Epithelial cell of proximal tubule (primary cell): Measurements from ENCODE around the gene CADM3. TPM values are rescaled to one million over a fixed set of nuclear protein-coding genes. Genes with fewer than 3 reads are reported as not detected.

ENCODE experiments used
- DNase-seq: peaks from one replicate; pipeline ENCODE4 v3.0.0-alpha.2; 2011; ENCODE audit warnings: low read depth
- H3K4me3 ChIP-seq: 2 replicates; pipeline ENCODE4 v1.5.1; 2011; ENCODE audit warnings: low read depth, mild to moderate bottlenecking, low read length
- total RNA-seq: library from RNA; depleted of rRNA; stranded (reverse); fragments of >200 nt; gene quantifications from 2 replicates; pipeline ENCODE4 v1.2.3, GENCODE V29; 2015
- TF ChIP-seq, protein P1 (sequence below): conservative IDR thresholded peaks from 2 replicates; pipeline ENCODE4 v1.5.1; 2012; ENCODE audit warnings: low read depth, mild to moderate bottlenecking, low read length

Gene CADM3
- total RNA-seq, 1 donor from 2014 or later, result not detected

GRCh38 chr1:159205225-159205624 is 33.8 kb downstream of the CADM3 start:
- no peak for DNase-seq
- TF ChIP-seq, protein P1, sequence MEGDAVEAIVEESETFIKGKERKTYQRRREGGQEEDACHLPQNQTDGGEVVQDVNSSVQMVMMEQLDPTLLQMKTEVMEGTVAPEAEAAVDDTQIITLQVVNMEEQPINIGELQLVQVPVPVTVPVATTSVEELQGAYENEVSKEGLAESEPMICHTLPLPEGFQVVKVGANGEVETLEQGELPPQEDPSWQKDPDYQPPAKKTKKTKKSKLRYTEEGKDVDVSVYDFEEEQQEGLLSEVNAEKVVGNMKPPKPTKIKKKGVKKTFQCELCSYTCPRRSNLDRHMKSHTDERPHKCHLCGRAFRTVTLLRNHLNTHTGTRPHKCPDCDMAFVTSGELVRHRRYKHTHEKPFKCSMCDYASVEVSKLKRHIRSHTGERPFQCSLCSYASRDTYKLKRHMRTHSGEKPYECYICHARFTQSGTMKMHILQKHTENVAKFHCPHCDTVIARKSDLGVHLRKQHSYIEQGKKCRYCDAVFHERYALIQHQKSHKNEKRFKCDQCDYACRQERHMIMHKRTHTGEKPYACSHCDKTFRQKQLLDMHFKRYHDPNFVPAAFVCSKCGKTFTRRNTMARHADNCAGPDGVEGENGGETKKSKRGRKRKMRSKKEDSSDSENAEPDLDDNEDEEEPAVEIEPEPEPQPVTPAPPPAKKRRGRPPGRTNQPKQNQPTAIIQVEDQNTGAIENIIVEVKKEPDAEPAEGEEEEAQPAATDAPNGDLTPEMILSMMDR, result no peak
- no peak overlapping the region for H3K4me3 ChIP-seq

- TF ChIP-seq, protein P1, result no peak
- H3K4me3 ChIP-seq, result no peak overlapping the region
- DNase-seq, result no peak
These were observed 34.7 kb downstream of the CADM3 start for GRCh38 chr1:159206110-159206509.

DNA sequence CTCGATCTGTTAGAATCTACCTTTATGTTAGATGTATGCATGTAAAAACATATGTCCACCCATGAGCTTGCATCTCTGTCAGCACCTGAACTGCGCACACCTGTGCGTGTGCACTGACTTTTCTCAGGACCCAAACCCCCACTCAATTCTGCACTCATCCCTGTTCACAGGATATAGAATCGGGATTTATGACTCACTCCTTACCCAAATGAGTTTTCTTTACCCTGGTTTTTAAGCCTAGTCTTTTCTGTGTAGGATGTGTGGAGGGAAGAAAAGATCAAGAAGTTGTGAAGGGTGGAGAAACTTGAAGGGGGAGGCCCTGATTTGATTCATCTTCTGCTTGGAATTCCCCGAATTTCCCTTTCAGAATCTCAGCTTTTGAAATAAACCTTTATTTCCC is 35.7 kb downstream of the CADM3 start:
- TF ChIP-seq, protein P1, result no peak
- no peak overlapping the region for H3K4me3 ChIP-seq
- no peak for DNase-seq

DNA sequence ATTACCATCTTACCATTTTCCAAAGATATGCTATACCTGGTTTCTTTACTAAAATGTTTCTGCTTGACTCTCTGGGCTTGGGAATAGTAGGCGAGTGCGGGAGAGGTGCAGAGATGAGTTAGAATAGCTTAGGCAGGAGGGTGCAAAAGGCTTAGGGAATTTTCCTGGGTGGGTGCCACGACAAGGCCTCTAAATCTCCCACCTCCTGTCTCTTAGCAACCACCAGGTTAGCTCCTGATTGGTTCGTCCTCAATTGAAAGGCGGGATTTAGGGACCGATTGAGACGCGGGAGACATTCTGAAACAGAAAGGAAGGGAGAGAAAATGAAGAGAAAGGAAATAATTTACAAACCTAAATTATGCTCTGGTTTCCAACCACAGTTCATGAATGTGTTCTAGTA is 36.4 kb downstream of the CADM3 start:
- TF ChIP-seq, protein P1, result no peak
- DNase-seq, result no peak
- no peak overlapping the region for H3K4me3 ChIP-seq

DNA sequence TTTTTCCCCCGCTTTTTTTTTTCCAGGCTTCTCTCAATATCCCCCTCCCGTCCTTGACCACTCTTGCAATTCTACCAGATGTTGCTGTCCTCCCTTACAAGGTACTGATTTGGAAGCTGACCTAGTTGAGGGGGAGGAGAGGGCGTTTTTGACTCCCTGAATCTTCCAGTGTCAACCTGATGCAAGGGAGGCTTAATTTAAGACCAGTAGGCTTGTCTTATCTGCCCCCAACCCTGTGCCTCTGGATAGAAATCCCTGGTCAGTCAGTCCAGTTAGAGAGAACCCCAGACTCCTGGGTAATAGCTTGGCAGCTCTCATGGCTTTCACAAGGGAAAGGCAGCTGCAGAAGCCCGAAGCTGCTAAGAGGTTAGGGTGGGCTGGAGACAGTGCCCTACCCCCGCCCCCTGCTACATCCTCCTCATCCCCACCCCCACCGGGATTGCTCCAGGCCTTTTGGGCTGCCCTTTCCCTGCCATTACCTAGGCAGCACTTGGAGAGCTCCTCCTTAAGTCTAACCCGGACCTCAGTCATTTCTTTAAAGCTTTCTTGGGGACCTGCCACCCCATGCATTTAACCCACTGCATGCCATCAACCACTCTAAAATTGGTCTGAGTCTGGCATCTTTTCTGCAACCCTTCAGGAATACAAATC is 36.9 kb downstream of the CADM3 start:
- DNase-seq, result no peak

DNA sequence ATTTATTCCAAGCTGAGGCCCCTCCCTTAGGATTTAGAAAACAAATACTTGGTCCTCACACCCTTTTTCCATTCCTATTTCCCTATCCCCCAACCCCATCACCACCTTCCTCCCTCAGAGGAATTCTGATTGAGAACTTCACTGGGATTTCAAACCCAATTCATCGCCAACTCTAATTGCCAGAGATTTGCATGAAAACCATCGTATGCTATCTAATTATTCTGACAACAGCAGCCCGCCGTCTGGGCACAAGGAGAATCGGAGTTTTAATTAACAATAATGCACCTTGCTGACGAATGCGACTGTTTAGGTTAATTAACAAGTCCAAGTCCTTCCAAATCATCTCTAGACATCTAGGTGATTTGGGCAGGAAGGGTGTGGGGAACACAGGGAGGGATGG is 37.6 kb downstream of the CADM3 start:
- H3K4me3 ChIP-seq, result no peak overlapping the region
- TF ChIP-seq, protein P1, result no peak
- no peak for DNase-seq

More for the DNA sequence above, 36.9 kb downstream of the CADM3 start:
- H3K4me3 ChIP-seq, result no peak overlapping the region
- TF ChIP-seq, protein P1, result no peak
